Neuronal stem cell (in vitro differentiated cells): ENCODE measurements around the gene CD83.
A peak's percentile ranks its signal among the peaks of the same experiment; 100 is the strongest.

Experiments used
- DNase-seq: peaks from one replicate; pipeline ENCODE4 v3.0.0-alpha.2; 2013; ENCODE audit warnings: low spot score
- H2AFZ ChIP-seq: one replicate; pipeline ENCODE4 v1.6.1; 2013; ENCODE audit warnings: mild to moderate bottlenecking, low read length, inconsistent platforms
- H2AK5ac ChIP-seq: 2 replicates; pipeline ENCODE4 v1.6.1; 2013; ENCODE audit warnings: low read depth, mild to moderate bottlenecking, inconsistent platforms, low read length, moderate library complexity, mixed read lengths
- H2BK120ac ChIP-seq: 2 replicates; pipeline ENCODE4 v1.6.1; 2013; ENCODE audit warnings: low read depth, mild to moderate bottlenecking, inconsistent platforms, low read length, moderate library complexity, mixed read lengths
- H2BK12ac ChIP-seq: one replicate; pipeline ENCODE4 v1.6.1; 2013; ENCODE audit warnings: low read length, inconsistent platforms
- H2BK15ac ChIP-seq: 2 replicates; pipeline ENCODE4 v1.6.1; 2013; ENCODE audit warnings: mild to moderate bottlenecking, low read length, inconsistent platforms, mixed read lengths
- H2BK5ac ChIP-seq: one replicate; pipeline ENCODE4 v1.6.1; 2013; ENCODE audit warnings: inconsistent platforms, mild to moderate bottlenecking, low read length, moderate library complexity
- H3K14ac ChIP-seq: one replicate; pipeline ENCODE4 v1.6.1; 2013; ENCODE audit warnings: low read length, inconsistent platforms
- H3K18ac ChIP-seq: 2 replicates; pipeline ENCODE4 v1.6.1; 2013; ENCODE audit warnings: low read length, inconsistent platforms
- H3K23ac ChIP-seq: 2 replicates; pipeline ENCODE4 v1.6.1; 2013; ENCODE audit warnings: low read depth, mild to moderate bottlenecking, mixed read lengths, low read length, inconsistent platforms; ENCODE audit not compliant: poor library complexity
- H3K27ac ChIP-seq: replicated peaks from 3 replicates; pipeline ENCODE4 v1.5.1; 2013; ENCODE audit warnings: low read length, inconsistent platforms
- H3K27me3 ChIP-seq, 3 experiments: 2 replicates each; pipeline ENCODE4 v1.6.1; 2013; ENCODE audit warnings: low read length in 3 of 3, mild to moderate bottlenecking in 2 of 3, inconsistent platforms in 1 of 3, low read depth in 1 of 3, mixed read lengths in 1 of 3, moderate library complexity in 1 of 3; ENCODE audit not compliant: control insufficient read depth in 3 of 3, insufficient read depth in 3 of 3
- H3K36me3 ChIP-seq, 2 donors: replicated peaks in 1 of 2; 2 replicates each; pipeline ENCODE4 v1.6.1; 2013; ENCODE audit warnings: low read length in 2 of 2; ENCODE audit not compliant: control insufficient read depth in 2 of 2, insufficient read depth in 2 of 2
- H3K4ac ChIP-seq: 2 replicates; pipeline ENCODE4 v1.6.1; 2013; ENCODE audit warnings: inconsistent platforms, mild to moderate bottlenecking, low read length, moderate library complexity
- H3K4me1 ChIP-seq, 2 donors: 1 replicate in 1 of 2; 2 replicates in 1 of 2; pipeline ENCODE4 v1.6.1; 2013; ENCODE audit warnings: low read length in 2 of 2, low read depth in 1 of 2; ENCODE audit not compliant: control insufficient read depth in 2 of 2, insufficient read depth in 1 of 2
- H3K4me2 ChIP-seq: one replicate; pipeline ENCODE4 v1.6.1; 2013; ENCODE audit warnings: mild to moderate bottlenecking, low read length, inconsistent platforms; ENCODE audit not compliant: insufficient read depth, poor library complexity, severe bottlenecking
- H3K4me3 ChIP-seq, 2 donors: 2 replicates each; pipeline ENCODE4 v1.5.1; 2013; ENCODE audit warnings: low read length in 2 of 2, mild to moderate bottlenecking in 2 of 2, inconsistent platforms in 1 of 2, moderate library complexity in 1 of 2
- H3K79me1 ChIP-seq: one replicate; pipeline ENCODE4 v1.6.1; 2013; ENCODE audit warnings: low read depth, mild to moderate bottlenecking, inconsistent platforms, low read length, moderate library complexity
- H3K9ac ChIP-seq: one replicate; pipeline ENCODE4 v1.6.1; 2013; ENCODE audit warnings: mild to moderate bottlenecking, low read depth, low read length, inconsistent platforms; ENCODE audit not compliant: poor library complexity
- H3K9me3 ChIP-seq, 2 donors: replicated peaks in 1 of 2; 2 replicates each; pipeline versions ENCODE3 to v1.6.1; 2013; ENCODE audit warnings: low read length in 2 of 2, mild to moderate bottlenecking in 2 of 2, inconsistent platforms in 1 of 2, low read depth in 1 of 2, mixed read lengths in 1 of 2, moderate library complexity in 1 of 2; ENCODE audit not compliant: control insufficient read depth in 2 of 2, insufficient read depth in 1 of 2
- H4K8ac ChIP-seq: one replicate; pipeline ENCODE4 v1.6.1; 2013; ENCODE audit warnings: low read depth, mild to moderate bottlenecking, inconsistent platforms, low read length, moderate library complexity
- H4K91ac ChIP-seq: one replicate; pipeline ENCODE4 v1.6.1; 2013; ENCODE audit warnings: low read length, low read depth, mild to moderate bottlenecking, inconsistent platforms; ENCODE audit not compliant: poor library complexity
- WGBS, 2 donors: extraction: QIAGEN DNeasy Blood & Tissue Kit; methylation state at CpG; one replicate each; pipeline ENCODE4 v1.1.7; 2013; ENCODE audit warnings: missing lambda C conversion rate in 2 of 2, mixed read lengths in 1 of 2; ENCODE audit not compliant: insufficient read length in 2 of 2, insufficient replicate concordance in 1 of 2; ENCODE audit errors: extremely low coverage in 2 of 2; 5-methylcytosine and 5-hydroxymethylcytosine counted together

The CD83 gene

DNA sequence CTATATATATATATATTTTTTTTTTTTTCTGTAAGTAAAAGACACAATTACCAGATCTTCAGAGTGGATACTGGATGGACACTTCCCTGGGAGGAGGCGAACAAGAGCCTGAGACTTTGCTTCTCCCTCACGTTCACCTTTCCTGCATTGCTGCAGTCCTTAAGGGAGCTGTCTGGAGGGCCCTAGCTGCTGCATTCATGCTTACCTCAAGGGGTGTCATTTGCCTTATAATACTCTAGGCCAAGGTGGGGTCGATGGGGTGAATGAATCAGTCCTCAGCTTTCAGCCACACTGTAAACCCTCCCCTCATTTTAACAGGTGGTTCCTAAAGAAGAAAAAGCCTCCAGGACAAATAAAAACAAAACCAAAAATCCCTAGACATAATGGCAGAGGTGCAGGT is 34.8 kb upstream of the CD83 start:
- Histone ChIP-seq H3K14ac (no peak overlapping the region), H4K8ac (no peak overlapping the region), H3K9ac (no peak overlapping the region), H3K4me3 (no peak overlapping the region), H3K9me3 (no peaks in the 10 kb centered on the region), H3K23ac (no peak overlapping the region), H3K4ac (no peak overlapping the region), H2BK5ac (no peak overlapping the region), H2AFZ (no peak overlapping the region), H3K27me3 (no peaks in the 10 kb centered on the region), H2BK12ac (no peak overlapping the region), H3K27ac (no peak overlapping the region), H3K18ac (no peak overlapping the region), H2BK120ac (no peak overlapping the region), H3K36me3 (no peaks in the 10 kb centered on the region), H2BK15ac (no peak overlapping the region), H4K91ac (no peak overlapping the region), H3K4me2 (no peak overlapping the region), H3K79me1 (no peaks in the 10 kb centered on the region), H3K4me1 (peaks cover 7 to 10% of the 10 kb centered on the region in 2 donors), H2AK5ac (no peak overlapping the region)
- DNase-seq, result no peak
- WGBS, 2 donors, result no CpG with 5 or more reads among the region's 3 CpGs

DNA sequence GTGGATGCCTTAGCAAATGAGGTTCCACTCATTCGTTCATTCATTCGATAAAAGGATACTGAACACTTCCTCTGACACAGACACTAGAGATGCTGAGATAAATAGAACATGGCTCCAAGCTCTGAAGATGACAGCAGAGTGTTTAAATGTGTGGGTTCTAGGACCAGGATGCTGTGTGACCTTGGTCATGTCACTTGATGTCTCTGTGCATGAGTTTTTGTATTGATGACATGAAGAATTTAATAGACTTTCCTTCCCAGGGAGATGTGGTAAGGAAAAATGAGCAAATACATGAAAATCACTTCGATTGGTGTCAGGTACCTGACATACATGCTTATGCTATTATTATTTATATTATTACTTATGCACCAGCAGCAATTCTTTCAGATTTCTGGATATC is 34.3 kb upstream of the CD83 start:
- Histone ChIP-seq H3K23ac (no peak overlapping the region), H3K9ac (no peak overlapping the region), H3K27ac (no peak overlapping the region), H2BK12ac (no peak overlapping the region), H2AFZ (no peak overlapping the region), H2BK120ac (no peak overlapping the region), H3K9me3 (no peaks in the 10 kb centered on the region), H3K4me3 (no peak overlapping the region), H4K8ac (no peak overlapping the region), H3K36me3 (no peaks in the 10 kb centered on the region), H3K4me2 (no peak overlapping the region), H2BK5ac (no peak overlapping the region), H3K14ac (no peak overlapping the region), H2AK5ac (no peak overlapping the region), H3K4me1 (peaks cover 10% of the 10 kb centered on the region in 2 donors), H2BK15ac (no peak overlapping the region), H3K79me1 (no peaks in the 10 kb centered on the region), H4K91ac (no peak overlapping the region), H3K18ac (no peak overlapping the region), H3K4ac (no peak overlapping the region), H3K27me3 (no peaks in the 10 kb centered on the region)
- no peak for DNase-seq
- WGBS, 2 donors, result no CpG with 5 or more reads among the region's 3 CpGs

DNA sequence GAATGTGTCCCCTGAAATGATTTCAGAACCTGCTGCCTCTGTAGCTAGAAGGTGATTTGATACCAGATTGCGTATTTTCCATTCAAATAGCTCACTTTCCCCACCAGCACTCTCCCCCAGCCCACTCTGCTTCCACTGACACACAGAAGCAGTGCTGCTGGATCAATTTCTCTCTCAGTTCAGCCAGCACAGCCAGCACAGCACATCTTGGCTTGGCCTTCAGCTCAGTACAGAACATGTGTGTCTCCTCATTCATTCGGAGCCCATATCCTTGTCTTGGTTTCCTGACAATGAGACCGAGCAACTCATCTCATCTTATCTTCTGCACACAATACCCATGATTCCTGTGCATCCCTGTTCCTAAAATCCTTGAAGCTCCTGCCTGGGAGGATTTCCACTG is 33.8 kb upstream of the CD83 start:
- Histone ChIP-seq H3K4ac (no peak overlapping the region), H3K27ac (no peak overlapping the region), H3K23ac (no peak overlapping the region), H4K8ac (no peak overlapping the region), H3K4me1 (peaks cover 10 to 15% of the 10 kb centered on the region in 2 donors), H4K91ac (no peak overlapping the region), H2BK5ac (no peak overlapping the region), H2AFZ (no peak overlapping the region), H3K4me3 (no peak overlapping the region), H3K18ac (peak overlapping the region; percentile 11), H3K9ac (no peak overlapping the region), H3K14ac (no peak overlapping the region), H2BK12ac (peak overlapping the region; percentile 12), H2BK15ac (no peak overlapping the region), H3K36me3 (no peaks in the 10 kb centered on the region), H2AK5ac (no peak overlapping the region), H3K4me2 (no peak overlapping the region), H3K9me3 (no peaks in the 10 kb centered on the region), H2BK120ac (no peak overlapping the region), H3K27me3 (no peaks in the 10 kb centered on the region), H3K79me1 (no peaks in the 10 kb centered on the region)
- DNase-seq, result no peak
- no CpG with 5 or more reads among the region's 3 CpGs for WGBS, 2 donors

- Histone ChIP-seq H2BK5ac (no peak overlapping the region), H4K8ac (no peak overlapping the region), H3K9ac (no peak overlapping the region), H3K18ac (no peak overlapping the region), H3K4ac (no peak overlapping the region), H3K4me1 (peaks cover 10 to 19% of the 10 kb centered on the region in 2 donors), H3K79me1 (no peaks in the 10 kb centered on the region), H4K91ac (no peak overlapping the region), H3K4me2 (no peak overlapping the region), H2BK15ac (no peak overlapping the region), H3K27ac (no peak overlapping the region), H2BK12ac (no peak overlapping the region), H3K4me3 (no peak overlapping the region), H3K36me3 (no peaks in the 10 kb centered on the region), H2AFZ (no peak overlapping the region), H2BK120ac (no peak overlapping the region), H3K9me3 (no peaks in the 10 kb centered on the region), H3K23ac (no peak overlapping the region), H3K14ac (no peak overlapping the region), H3K27me3 (no peaks in the 10 kb centered on the region), H2AK5ac (no peak overlapping the region)
- no peak for DNase-seq
- no CpG with 5 or more reads among the region's 11 CpGs for WGBS, 2 donors
Measured at GRCh38 chr6:14084388-14084787, 33.2 kb upstream of the CD83 start.
